IPS DF 6.9 (cell line): ENCODE measurements around the gene PCGF2.

Experiments used
- DNase-seq: peaks from one replicate; pipeline ENCODE4 v3.0.0-alpha.2; 2013; ENCODE audit warnings: low read depth, low spot score
- H3K27ac ChIP-seq: one replicate; pipeline ENCODE4 v1.5.1; 2013; ENCODE audit warnings: low read length, control low read depth
- H3K27me3 ChIP-seq: 2 replicates; pipeline ENCODE4 v1.6.1; 2013; ENCODE audit warnings: mild to moderate bottlenecking, low read length; ENCODE audit not compliant: control insufficient read depth, insufficient read depth
- H3K36me3 ChIP-seq: 2 replicates; pipeline ENCODE4 v1.6.1; 2013; ENCODE audit warnings: low read length; ENCODE audit not compliant: control insufficient read depth, insufficient read depth
- H3K4me1 ChIP-seq: 2 replicates; pipeline ENCODE4 v1.6.1; 2013; ENCODE audit warnings: low read length; ENCODE audit not compliant: control insufficient read depth, insufficient read depth
- H3K4me3 ChIP-seq: 2 replicates; pipeline ENCODE4 v1.5.1; 2013; ENCODE audit warnings: mild to moderate bottlenecking, low read length
- H3K9me3 ChIP-seq: 2 replicates; pipeline ENCODE4 v1.6.1; 2013; ENCODE audit warnings: low read length, inconsistent platforms; ENCODE audit not compliant: control insufficient read depth, insufficient read depth
- WGBS: extraction: QIAGEN DNeasy Blood & Tissue Kit; methylation state at CpG from one replicate; pipeline ENCODE4 v1.1.7; 2013; ENCODE audit warnings: mixed read lengths, missing lambda C conversion rate; ENCODE audit not compliant: insufficient read length, insufficient coverage; 5-methylcytosine and 5-hydroxymethylcytosine counted together

PCGF2 gene

DNA sequence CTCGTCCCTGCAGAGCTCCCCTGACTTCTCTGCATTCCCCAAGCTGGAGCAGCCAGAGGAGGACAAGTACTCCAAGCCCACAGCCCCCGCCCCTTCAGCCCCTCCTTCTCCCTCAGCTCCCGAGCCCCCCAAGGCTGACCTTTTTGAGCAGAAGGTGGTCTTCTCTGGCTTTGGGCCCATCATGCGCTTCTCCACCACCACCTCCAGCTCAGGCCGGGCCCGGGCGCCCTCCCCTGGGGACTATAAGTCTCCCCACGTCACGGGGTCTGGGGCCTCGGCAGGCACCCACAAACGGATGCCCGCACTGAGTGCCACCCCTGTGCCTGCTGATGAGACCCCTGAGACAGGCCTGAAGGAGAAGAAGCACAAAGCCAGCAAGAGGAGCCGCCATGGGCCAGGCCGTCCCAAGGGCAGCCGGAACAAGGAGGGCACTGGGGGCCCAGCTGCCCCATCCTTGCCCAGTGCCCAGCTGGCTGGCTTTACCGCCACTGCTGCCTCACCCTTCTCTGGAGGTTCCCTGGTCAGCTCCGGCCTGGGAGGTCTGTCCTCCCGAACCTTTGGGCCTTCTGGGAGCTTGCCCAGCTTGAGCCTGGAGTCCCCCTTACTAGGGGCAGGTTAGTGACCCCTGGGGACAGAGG lies 31.6 kb downstream of the PCGF2 start:
- H3K9me3 ChIP-seq: no peaks in the 10 kb centered on the region
- no peak overlapping the region for H3K27ac ChIP-seq
- WGBS: no CpG with 5 or more reads among the region's 18 CpGs
- no peak for DNase-seq
- H3K4me3 ChIP-seq: no peak overlapping the region
- H3K27me3 ChIP-seq: peaks cover 2% of the 10 kb centered on the region; the same call in 1 of the 2 replicates
- H3K36me3 ChIP-seq: no peaks in the 10 kb centered on the region
- peaks cover 21% of the 10 kb centered on the region for H3K4me1 ChIP-seq

DNA sequence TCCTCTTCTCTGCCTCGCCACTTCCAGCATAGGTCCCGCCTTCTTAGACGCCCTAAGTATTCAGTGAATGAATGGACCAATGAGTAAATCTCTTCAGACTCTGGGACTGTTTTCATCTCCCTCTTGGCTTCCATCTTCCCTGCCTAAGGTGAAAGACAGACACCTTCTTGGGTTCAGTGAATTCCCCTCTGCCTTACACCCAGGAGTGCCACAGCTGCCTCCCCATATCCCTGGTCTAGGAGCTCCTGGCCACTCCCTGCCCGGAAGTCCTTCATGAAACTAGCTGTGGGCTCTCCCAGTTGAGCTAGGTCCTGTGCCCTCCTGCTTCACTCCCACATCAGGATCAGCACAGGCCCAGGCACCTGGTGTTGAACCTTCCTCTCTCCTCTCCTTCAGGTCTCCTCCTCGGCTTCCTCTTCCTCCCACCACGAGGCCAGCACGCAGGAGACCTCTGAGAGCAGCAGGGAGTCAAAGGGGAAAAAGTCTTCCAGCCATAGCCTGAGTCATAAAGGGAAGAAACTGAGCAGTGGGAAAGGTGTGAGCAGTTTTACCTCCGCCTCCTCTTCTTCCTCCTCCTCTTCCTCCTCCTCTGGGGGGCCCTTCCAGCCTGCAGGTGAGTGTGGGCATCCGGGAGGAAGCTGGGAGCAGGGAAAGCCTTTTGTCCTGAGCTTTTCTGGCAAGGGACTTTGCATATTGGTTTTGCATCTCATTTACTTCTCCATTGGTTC lies 32.8 kb downstream of the PCGF2 start:
- H3K4me3 ChIP-seq: no peak overlapping the region
- H3K27me3 ChIP-seq: no peaks in the 10 kb centered on the region
- H3K27ac ChIP-seq: no peak overlapping the region
- no peaks in the 10 kb centered on the region for H3K36me3 ChIP-seq
- no CpG with 5 or more reads among the region's 9 CpGs for WGBS
- DNase-seq: no peak
- no peaks in the 10 kb centered on the region for H3K9me3 ChIP-seq
- peaks cover 19% of the 10 kb centered on the region for H3K4me1 ChIP-seq

DNA sequence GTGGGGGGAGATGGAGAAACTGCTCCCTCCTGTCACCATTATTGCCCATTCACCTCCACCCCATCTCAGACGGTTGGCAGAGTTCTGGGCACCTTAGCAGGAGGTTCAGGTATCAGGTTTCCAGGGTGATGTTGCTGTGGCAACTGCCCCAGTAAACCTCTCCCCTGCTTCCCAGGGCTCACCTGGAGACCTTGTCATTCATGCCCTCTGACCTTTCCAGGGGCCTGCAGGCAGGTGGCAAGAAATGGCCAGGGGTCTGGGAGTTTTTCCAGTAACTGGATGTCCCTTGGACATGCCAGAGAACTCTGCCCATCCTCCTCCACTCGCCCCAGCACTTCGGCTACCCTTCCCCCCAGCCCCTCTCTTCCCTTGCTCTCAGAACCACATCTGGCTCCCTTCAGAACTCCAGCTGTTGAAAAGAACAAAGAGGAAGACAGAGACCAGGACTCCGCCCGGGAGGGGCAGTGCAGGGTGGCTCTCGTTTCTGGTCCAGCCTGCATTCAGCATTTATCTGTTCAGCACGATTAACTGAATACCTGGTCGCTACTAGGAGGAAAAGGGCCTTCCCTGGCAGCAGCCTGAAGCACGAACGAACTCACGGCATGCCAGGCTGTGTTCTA lies 34.6 kb downstream of the PCGF2 start:
- Histone ChIP-seq H3K27ac (no peak overlapping the region), H3K9me3 (no peaks in the 10 kb centered on the region), H3K4me3 (no peak overlapping the region), H3K4me1 (peaks cover 14% of the 10 kb centered on the region), H3K36me3 (no peaks in the 10 kb centered on the region), H3K27me3 (no peaks in the 10 kb centered on the region)
- WGBS: no CpG with 5 or more reads among the region's 11 CpGs
- no peak for DNase-seq

DNA sequence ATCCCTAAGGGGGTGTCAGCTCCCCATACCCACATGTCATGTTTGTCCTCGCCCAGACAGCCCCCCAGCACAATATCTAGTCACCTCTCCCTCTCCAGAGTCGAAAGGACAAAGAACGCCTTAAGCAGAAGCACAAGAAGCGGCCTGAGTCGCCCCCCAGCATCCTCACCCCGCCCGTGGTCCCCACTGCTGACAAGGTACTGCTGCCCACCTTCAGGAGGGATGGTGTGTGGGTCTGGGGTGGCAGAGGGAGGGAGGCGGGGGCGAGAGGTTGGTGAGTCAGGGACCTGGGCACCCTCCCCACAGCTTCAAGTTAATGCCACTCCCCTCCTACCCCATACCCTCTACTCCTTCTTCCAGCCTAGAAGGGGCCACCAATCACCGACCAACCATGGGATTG lies 35.5 kb downstream of the PCGF2 start:
- H3K9me3 ChIP-seq: no peaks in the 10 kb centered on the region
- H3K27me3 ChIP-seq: peaks cover 3% of the 10 kb centered on the region; the same call in 1 of the 2 replicates
- H3K4me1 ChIP-seq: peaks cover 14% of the 10 kb centered on the region
- H3K36me3 ChIP-seq: no peaks in the 10 kb centered on the region
- DNase-seq: no peak
- no peak overlapping the region for H3K4me3 ChIP-seq
- no CpG with 5 or more reads among the region's 10 CpGs for WGBS
- no peak overlapping the region for H3K27ac ChIP-seq

DNA sequence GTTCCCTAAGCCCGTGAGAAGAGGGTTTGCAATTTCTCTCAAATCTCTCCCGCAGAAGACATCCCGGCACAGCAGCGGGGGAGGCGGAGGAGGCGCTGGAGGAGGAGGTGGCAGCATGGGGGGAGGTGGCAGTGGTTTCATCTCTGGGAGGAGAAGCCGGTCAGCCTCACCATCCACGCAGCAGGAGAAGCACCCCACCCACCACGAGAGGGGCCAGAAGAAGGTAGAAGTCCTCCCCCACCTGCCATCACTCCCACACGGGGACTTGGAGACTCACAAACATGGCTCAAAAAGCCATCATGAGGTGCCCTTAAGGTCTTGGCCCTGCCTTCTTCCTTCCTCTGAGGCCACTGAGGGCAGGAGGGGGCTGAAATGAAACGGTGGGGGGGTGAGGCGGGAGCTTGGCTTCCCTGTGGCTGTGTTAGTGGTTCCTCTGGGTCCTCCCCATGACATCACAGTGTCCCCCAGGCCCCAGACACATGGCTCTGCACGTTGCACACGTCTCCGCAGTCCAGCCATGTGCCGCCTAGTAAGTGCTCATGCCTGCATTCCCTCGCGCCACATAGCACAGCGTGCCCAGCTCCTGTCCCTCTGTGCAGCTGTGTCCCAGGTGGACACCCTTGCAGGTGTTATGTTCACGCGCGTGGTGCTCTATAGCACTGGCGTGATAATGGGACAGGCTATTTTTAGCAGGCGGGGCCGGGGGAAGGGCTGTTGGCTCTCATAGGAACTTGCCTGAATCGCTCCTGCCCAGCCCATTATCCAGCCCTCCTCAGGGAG lies 36.2 kb downstream of the PCGF2 start:
- no peaks in the 10 kb centered on the region for H3K36me3 ChIP-seq
- WGBS: no CpG with 5 or more reads among the region's 26 CpGs

DNA sequence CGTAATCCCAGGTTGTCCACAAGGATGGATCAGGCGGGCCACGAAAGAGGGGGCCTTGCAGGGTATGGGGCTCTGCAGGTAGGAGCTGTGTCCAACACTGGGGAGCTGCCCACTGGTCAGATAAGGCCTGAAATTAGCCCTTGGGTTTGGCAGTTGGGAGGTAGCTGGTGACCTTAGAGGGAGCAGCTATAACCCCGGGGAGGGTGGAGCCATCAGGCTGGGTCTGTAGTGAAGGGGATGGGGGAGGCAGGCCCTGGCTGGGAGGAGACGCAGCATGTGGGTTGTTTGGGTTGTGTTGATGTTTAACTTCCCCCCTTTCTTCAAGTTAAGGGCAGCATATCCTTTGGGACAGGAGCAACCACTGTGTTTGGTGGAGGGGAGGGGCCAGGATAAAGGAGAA lies 37.2 kb downstream of the PCGF2 start:
- no CpG with 5 or more reads among the region's 5 CpGs for WGBS
- no peaks in the 10 kb centered on the region for H3K36me3 ChIP-seq
- H3K9me3 ChIP-seq: no peaks in the 10 kb centered on the region
- H3K27ac ChIP-seq: no peak overlapping the region
- peaks cover 21% of the 10 kb centered on the region for H3K4me1 ChIP-seq
- DNase-seq: no peak
- no peak overlapping the region for H3K4me3 ChIP-seq
- H3K27me3 ChIP-seq: peaks cover 16% of the 10 kb centered on the region

More for the DNA sequence above, 36.2 kb downstream of the PCGF2 start:
- no peak for DNase-seq
- Histone ChIP-seq H3K9me3 (no peaks in the 10 kb centered on the region), H3K4me1 (peaks cover 19% of the 10 kb centered on the region), H3K4me3 (no peak overlapping the region), H3K27ac (no peak overlapping the region), H3K27me3 (peaks cover 8% of the 10 kb centered on the region; the same call in 1 of the 2 replicates)

DNA sequence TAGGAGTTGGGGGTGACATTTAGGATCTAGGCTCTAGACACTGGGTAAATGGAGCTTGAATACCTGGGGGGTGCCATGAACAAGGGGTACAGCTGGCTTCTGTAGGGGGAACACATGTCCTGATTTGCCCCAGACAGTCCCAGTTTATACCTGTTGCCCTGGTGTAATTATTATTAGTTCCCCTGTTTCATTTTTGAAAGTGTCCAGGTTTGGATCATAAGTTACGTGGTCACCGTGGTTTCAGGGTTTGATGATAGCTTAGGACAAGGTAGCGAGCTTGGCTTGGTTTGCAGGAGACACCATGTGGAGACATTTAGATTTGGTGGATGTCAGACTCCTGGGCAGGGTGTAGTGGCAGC lies 37.6 kb downstream of the PCGF2 start:
- DNase-seq: no peak
- H3K36me3 ChIP-seq: no peaks in the 10 kb centered on the region
- H3K9me3 ChIP-seq: no peaks in the 10 kb centered on the region
- H3K4me3 ChIP-seq: no peak overlapping the region
- no CpG with 5 or more reads among the region's 3 CpGs for WGBS
- peaks cover 21% of the 10 kb centered on the region for H3K4me1 ChIP-seq
- H3K27me3 ChIP-seq: peaks cover 16% of the 10 kb centered on the region
- H3K27ac ChIP-seq: no peak overlapping the region

DNA sequence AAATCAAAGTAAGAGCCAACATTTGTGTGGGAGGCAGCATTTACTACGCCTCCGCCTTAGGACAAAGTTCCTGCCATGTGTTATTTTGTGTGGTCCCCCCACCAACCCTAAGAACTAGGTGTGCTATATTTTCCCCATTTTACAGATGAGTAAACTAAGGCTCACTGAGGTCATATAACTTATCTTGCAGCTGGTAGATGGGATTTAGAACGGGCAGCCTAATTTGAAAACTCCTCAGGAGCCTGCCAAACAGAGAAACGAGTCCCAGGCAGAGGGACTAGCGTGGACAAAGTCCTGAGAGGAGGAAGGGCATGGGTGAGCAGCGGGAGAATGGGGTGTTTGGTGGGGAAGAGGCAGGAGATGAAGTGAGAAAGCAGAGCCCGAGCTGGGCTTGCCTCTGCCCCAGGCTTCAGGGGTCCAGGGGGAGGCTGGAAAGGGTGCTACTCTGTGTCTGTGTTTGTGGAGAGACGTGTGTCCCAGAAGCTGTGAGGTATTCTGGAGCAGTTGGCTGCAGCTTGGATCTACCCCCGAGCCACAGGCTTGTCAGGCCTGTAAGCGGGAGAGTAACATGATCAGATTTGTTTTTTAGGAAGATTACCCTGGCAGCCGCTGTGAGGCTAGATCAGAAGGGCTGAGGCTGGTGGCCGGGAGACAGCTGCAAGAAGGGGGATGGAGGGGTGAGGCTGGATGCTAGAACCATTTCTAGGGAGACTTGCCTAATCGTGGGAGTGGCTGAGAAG lies 38.1 kb downstream of the PCGF2 start:
- DNase-seq: no peak
- peaks cover 16% of the 10 kb centered on the region for H3K4me1 ChIP-seq
- H3K4me3 ChIP-seq: no peak overlapping the region
- H3K9me3 ChIP-seq: no peaks in the 10 kb centered on the region
- peaks cover 16% of the 10 kb centered on the region for H3K27me3 ChIP-seq
- H3K27ac ChIP-seq: no peak overlapping the region
- no peaks in the 10 kb centered on the region for H3K36me3 ChIP-seq
- no CpG with 5 or more reads among the region's 13 CpGs for WGBS

DNA sequence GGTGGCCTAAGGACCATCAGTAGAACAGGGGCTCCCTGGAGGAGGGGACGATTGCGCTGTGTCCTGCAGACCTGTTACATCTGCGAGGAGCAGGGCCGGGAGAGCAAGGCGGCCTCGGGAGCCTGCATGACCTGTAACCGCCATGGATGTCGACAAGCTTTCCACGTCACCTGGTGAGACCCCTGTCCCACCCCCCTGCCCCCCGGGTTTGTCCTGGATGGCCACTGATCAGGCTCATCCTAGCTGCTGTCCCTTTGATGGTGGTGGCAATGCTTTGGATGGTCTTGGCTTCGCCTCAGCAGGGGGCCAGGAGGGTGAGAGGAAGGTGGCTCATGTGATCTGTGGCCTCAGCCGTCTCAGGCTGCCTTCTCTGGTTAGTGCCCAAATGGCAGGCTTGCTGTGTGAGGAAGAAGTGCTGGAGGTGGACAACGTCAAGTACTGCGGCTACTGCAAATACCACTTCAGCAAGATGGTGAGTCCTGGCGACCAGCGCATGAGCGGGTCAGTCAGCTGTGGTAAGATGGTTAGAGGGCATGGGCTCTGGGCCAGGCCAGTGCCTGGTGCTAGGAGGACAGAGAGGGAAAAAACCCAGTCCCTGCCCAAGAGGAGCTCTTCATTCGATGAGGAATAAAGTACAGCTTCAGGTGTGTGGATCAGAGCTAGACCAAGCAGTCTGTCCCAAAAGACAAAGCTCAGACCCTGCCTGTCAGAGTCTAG lies 38.9 kb downstream of the PCGF2 start:
- H3K9me3 ChIP-seq: no peaks in the 10 kb centered on the region
- no CpG with 5 or more reads among the region's 18 CpGs for WGBS
- H3K27ac ChIP-seq: no peak overlapping the region
- peaks cover 19% of the 10 kb centered on the region for H3K27me3 ChIP-seq
- no peak overlapping the region for H3K4me3 ChIP-seq
- peaks cover 17% of the 10 kb centered on the region for H3K4me1 ChIP-seq
- no peak for DNase-seq
- H3K36me3 ChIP-seq: no peaks in the 10 kb centered on the region
